ENCODE measurements around the gene PRKACB.
"Not testable (repeated sequence)": the region's sequence is repeated elsewhere in the genome, so short reads cannot be mapped to it uniquely, and the experiment has no call there.

The PRKACB gene

DNA sequence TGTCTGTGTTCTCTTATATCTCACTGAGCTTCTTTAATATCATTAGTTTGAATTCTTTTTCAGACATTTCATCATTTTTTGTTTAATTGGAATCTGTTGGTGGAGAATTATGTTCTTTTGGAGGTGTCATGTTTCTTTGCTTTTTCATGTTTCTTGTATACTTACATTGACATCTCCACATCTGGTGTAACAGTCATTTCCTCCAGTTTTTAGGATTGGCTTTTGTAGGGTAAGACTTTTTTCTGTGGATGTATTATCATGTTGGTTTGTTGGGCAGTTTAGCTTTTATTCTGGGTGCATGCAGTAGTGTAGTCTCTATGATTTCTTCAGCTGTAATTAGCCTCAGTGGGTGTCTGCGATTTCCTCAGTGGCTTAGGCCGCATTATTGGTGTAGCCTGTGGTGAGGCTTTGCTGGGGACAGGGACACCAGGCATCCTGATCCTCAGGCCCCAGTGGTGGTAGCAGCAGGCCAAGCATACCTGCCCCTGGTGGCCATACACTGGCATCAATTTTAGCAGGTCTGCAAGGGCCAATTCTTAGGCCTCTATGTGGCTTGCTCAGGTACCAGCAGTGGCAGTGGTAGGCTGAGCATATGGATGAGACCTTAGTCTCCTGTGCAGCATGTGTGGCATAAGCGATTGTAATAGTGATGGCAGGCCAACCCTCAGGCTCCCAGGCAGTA, 79.8 kb downstream of the PRKACB start:
- DNase-seq (ENCODE audit: low spot score), result no peak

DNA sequence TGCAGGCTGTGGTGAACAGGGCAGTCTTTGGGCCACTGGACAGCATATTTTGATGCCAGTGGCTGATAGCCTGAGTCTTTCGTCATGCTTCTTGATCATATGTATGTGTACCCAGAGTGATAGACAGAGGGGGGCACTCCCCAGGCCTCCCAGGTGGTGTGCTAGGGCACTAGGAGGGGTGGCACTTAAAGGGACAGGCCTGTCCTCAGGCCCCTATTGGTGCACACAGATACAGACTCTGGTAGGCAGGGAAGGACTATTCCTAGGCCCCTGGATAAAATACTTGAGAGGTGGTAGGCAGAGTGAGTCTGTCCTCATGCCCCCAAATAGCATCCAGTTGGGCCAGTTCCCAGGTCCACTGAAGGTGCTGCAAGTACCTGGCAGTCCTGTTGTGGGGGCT, 80.8 kb downstream of the PRKACB start:
- DNase-seq (ENCODE audit: low spot score), result no peak

DNA sequence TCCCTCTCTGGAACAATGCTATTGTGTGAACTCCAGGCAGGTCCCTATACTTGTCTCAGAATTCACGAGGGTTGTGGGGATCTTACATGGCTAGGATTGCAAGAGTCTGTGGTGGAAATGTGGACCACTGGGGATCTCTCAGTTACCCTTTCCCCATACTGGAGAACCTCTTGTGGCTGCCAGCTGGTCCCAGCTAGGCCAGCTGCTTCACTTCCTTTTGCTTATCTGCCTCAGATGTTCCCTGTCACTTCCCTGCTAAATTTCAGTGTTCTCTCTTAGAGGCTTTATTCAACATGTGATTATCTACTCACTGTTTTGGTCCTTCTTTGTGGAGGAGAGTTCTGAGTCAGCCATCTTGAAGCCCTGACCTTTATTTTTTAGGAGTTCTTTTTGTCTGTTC, 81.6 kb downstream of the PRKACB start:
- DNase-seq (ENCODE audit: low spot score), result no peak

DNA sequence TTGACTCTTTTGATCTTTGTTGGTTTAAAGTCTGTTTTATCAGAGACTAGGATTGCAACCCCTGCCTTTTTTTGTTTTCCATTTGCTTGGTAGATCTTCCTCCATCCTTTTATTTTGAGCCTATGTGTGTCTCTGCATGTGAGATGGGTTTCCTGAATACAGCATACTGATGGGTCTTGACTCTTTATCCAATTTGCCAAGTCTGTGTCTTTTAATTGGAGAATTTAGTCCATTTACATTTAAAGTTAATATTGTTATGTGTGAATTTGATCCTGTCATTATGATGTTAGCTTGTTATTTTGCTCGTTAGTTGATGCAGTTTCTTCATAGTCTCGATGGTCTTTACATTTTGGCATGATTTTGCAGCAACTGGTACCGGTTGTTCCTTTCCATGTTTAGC, 88.6 kb downstream of the PRKACB start:
- DNase-seq (ENCODE audit: low spot score), result not testable (repeated sequence)

DNA sequence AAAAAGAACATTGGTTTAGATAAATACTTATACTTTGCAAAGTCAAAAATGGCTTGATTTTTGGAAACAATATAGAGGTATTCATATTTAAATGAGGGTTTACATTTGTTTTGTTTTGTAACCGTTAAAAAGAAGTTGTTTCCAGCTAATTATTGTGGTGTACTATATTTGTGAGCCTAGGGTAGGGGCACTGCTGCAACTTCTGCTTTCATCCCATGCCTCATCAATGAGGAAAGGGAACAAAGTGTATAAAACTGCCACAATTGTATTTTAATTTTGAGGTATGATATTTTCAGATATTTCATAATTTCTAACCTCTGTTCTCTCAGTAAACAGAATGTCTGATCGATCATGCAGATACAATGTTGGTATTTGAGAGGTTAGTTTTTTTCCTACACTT, 92.2 kb downstream of the PRKACB start:
- DNase-seq (ENCODE audit: low spot score), result no peak

DNA sequence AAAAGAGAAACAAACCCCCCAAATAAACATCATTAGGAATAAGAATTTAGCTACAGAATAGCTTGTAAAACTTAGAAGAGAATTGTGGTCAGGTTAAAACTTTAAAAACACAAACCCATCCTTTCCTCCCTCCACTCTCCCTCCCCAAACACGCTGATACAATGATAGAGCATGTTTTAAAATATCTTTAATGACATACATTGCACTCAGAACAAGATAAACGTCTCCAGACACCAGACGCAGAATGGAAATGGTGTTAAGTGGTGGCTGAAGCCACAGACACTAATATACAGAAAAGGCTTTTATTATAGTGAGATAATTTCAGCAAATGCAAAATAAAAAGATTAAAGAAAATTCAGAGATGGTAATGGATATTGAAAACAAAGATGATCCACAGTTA, 98.6 kb downstream of the PRKACB start:
- DNase-seq (ENCODE audit: low spot score), result no peak

DNA sequence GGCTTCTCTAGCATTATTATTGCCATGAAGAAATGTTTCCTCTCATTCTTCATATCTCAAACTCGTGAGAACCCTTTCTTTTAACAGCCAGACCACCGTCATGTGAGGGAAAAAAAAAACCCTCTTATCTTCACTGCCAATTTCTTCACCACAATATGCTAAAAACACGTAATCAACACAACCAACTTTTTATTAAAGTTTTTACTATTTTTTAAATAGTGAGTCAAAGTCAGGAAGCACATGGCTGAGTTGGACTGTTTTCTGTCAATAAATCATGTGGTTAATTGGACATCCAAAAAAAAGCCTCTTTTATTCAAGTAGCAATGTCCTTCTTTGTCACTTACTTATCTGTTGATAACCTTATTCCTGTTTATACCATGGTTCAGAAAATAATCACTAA, 101.5 kb downstream of the PRKACB start:
- DNase-seq (ENCODE audit: low spot score), result no peak

DNA sequence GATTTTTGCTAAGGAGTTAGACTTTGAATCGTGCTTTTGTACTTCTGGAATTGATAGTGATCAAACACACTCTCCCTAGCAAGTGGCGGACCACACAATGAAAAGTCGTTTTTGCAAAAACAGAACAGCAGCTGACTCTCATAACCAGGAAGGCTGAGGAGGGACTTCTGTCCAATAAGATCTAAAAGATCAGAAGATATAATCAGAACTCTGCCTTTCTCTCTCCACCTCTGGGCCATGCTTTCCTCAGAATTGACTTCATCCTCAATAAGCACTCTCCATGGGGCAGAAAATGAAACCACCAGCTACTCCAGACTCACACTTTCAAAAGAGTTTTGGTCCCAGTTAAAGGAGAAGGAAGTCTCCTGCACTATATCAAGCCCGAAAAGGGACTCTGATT, 102.1 kb downstream of the PRKACB start:
- no peak for DNase-seq (ENCODE audit: low spot score)

DNA sequence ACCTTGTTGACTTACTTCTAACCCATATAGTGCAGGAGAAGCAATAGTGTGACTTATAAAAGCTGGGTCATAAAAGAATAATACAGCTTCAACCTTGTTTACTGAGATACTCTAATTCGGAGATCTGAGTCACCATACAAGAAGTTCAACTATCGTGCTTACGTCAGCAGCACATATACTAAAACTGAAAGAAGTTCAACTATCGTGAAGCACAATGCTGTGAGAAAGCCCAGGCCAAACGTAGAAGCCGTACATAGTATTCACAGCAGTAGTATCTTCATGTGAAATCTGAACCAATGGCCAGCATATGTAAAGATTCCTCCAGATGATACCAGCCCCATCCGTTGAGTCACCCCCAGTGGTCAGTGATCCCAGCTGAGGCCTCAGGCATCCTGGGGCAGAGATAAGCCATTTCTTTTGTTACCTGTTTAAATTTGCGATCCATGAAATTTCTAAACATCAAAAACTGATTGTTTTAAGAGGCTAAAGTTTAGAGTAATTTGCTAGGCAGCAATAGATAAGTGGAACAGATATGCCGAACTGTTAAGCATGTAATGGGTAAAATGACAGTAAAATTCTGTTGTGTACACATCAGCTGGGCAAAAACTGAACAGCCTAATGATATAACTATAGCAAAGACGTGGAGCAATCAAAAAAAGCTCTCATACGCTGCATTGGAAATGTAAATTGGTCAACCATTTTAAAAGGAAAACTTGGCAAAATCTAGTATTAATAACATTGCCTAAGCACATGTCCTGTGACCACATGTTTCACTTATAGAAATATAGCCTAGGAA, 103.6 kb downstream of the PRKACB start:
- peak; percentile 20 for DNase-seq (ENCODE audit: low spot score)

DNA sequence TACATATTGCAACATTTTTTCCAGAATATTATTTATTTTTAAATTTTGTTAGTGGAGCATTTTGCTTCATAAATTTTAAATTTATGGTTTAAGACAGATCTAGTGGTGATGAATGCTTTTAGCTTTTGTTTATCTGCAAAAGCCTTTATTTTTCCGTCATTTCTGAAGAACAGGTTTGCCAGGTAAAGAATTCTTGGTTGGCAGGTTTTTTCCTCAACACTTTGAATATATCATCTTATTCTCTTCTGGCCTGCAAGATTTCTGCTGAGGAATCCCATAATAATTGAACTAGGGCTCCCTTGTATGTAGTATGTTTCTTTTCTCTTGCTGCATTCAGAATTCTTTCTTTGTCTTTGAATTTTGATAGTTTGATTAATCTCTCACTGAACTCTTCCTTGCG, 106.6 kb downstream of the PRKACB start:
- no peak for DNase-seq (ENCODE audit: low spot score)

DNA sequence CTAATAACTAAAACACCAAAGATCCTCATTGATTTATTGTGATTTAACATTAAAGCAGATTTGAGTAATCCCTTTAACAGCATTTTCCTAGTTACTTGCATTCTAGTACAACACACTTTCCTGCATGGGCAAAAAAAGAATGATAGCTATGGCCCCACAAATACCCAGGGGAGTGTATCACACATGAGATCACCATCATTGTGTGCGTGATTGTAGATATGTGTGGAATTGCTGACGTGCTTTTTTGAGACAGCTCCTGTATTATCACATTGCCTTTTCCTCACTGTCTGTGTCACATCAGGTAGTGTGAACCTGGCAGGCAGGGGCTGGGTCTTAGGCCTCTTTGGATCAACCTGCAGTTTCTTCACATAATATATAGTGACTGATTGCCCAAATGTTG, 109.0 kb downstream of the PRKACB start:
- peak; percentile 26 for DNase-seq (ENCODE audit: low spot score)

DNA sequence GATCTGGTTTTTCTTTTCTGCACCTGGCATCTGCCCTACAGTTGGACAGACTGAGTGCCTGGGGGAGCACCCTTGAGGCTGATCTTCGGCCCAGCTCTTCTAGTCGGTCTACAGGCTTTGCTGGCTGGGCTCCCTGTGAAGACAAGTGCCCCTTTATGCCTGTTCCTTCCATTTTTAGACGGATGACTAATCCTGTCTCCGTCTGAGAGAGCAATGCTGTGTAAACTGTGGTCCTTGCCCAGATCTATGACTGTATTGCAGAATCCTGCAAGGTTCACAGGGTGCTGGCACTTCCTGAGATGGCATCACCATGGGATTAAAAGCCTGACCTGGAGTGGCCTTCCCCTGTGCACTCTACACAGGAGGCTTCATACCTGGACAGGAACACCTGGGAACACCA, 109.8 kb downstream of the PRKACB start:
- DNase-seq (ENCODE audit: low spot score), result peak; percentile 67

DNA sequence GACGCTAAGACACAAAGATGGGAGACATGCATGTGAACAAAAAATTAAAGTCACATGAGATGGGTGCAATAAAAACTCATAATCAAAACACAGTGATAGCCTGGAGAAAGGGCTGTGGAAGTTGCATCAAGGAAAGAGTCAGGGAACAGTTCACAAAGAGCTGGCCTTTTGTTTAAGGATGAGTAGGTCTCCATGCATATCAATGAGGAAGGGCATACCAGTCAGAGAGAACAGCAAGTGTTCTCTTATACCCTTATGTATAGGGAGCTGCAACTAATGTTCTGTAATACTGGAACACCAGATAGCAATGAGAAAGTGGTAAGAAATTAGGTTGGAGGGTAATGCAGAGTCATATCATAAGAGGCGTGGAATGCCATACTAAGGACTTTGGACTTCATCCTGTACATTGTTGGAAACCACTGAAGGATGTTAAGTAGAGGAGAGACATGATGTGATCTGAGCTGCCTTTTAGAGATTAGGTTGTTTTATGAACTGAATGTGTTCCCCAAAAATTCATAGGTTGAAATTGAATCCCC, 110.7 kb downstream of the PRKACB start:
- no peak for DNase-seq (ENCODE audit: low spot score)

DNA sequence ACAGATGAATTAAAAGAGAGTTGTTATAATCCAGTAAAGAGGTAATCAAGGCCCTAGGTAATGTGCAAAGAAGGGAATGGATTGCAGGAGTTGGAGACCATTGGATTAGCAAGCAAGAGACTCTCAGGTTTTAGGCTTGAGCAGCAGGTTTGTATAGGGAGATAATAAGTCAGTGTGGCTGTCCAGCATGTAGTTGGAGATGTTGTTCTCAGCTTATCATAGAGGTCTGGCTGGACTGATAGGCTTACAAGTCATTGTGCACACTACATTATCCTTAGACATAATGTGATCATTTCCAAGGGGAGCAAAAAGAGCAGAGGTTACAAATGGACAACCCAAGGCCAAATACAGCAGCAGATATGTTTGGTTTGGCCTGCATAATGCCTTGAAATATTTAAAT, 111.5 kb downstream of the PRKACB start:
- no peak for DNase-seq (ENCODE audit: low spot score)

DNA sequence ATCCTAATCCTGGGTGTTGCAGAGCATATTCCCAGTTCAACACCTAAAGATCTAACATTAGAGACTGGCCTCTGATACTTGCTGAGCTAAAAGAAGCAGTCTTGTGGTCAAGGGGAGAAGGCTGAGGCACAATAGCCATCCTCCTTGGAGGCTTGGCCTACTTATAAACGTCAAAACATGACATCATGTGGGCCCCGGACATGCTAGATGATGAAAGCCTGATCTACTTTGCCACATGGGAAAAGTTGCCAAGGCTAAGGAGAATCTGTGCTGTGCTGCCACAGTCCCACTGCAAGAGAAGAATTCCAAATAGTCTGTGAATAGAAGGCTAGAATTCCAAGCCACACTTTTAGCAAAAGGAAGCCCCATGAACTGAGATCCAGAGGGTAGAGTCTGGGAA, 113.5 kb downstream of the PRKACB start:
- no peak for DNase-seq (ENCODE audit: low spot score)

DNA sequence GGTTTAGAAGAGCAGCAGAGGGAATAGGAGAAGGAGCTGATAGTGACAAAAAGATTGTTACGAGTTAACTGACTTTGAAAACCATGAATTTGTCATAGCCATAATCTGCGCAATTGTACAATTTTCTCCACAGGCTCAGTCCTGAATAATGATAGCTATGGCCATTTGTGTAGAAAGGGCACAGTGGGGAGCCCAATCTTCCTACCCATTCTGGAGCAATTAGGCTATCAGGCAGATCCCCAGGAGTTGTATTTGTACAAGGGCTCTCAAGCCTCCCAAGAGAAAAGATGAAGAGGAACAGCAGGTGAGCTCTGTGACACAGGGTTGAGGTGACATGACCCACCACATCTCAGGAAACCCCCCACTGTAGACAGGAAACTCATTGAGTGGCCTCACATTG, 115.3 kb downstream of the PRKACB start:
- DNase-seq (ENCODE audit: low spot score), result no peak

DNA sequence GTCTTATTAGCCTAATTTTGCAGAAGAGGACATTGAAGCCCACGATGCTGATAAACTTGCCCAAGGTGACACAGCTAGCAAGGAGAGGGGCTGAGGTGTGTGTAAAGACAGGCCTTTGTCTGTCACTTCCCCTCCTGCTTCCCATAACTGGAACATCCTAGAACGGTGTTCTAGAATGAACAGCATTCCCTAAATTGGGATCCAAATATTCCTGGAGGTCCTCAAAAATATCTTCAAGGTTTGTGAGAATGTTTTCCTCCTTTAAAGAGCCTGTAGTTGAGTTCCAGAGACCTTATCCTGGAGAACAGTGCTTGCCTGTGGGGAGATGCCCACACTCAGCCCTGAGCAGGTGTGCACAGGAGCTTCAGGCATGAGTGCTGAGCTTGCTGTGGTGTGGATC, 115.9 kb downstream of the PRKACB start:
- DNase-seq (ENCODE audit: low spot score), result no peak

DNA sequence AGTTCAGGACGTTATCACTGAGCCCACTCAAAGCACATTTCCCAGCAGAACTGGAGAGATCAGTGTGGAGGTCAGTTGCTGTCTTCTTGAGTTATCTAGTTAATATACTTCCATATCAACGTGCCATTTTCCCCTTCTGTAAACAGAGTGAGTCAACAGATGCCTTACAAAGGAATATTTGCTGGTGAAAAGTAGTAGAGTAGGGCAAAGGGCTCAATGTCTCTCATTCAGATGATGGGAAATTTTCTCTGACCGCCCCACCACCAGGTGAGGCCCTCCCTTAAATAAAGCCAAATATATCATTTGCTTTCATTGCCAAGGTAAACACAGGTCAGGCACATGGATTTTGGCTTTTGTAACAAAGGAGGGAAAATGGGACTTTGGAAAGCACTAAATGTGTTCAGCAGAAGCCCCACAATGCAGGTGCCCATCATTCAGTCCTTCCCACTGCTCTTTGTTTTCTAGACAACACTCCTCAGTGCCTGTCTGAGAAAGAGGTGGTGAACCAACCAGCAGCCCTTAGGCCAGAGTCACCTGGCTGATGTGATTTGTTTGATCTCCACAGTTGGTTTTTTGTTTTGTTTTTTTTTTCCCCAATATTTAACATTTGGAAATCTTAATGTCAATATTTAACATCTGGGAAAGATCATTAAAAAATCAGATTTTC, 116.9 kb downstream of the PRKACB start:
- DNase-seq (ENCODE audit: low spot score), result no peak

DNA sequence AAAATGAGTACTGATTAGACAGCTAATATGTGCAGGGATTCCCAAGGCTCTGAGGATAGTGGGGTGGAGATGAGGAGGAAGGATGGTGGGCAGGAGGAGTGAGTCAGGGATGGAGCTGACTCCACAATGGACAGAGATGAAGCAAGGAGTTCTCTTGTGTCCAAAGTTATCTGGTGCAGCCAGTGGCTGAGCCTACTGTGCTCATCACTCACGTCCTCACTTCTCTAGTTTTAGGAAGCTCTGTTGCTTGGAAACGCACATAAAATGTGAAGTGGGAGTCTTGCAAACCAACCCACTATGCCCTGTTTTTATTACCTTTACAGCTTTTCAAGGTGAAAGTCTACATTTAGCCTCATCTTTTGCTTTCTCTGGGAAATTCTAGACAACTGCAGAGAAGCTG, 120.9 kb downstream of the PRKACB start:
- no peak for DNase-seq (ENCODE audit: low spot score)

DNA sequence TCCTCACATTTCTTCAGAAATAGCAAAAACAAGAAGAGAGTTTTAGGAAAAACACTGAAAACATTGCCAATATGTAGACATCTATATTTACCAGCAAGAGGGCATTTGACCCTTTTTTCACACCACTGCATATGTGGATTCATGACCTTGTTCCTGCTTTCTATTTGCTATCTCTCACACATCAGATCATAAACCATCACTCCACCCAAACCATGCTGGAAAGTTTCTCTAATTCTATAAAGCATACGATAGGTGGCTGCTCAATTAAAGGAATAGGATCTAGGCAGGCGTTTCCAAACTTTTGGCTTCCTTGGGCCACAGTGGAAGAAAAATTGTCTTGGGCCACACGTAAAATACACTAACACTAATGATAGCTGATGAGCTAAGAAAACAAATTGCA, 121.8 kb downstream of the PRKACB start:
- DNase-seq (ENCODE audit: low spot score), result no peak

DNA sequence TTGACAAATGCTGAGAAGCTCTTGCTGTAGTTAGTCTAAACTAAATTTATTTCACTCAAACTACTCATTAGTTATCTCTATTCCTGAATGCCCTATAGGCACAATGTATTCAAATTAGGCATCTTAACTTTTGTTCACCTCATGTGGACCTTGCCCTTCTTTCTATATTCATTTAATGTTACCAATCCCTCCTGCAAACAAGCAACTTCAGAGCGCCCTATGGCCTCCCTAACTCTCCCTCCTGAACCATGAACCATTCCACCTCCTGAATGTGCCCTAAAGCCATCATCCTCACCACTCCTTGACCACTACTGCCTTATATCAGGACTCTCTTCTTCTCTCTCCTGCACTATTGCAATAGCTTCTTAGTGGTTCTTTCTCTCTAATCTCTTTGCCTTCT, 122.7 kb downstream of the PRKACB start:
- DNase-seq (ENCODE audit: low spot score), result no peak

DNA sequence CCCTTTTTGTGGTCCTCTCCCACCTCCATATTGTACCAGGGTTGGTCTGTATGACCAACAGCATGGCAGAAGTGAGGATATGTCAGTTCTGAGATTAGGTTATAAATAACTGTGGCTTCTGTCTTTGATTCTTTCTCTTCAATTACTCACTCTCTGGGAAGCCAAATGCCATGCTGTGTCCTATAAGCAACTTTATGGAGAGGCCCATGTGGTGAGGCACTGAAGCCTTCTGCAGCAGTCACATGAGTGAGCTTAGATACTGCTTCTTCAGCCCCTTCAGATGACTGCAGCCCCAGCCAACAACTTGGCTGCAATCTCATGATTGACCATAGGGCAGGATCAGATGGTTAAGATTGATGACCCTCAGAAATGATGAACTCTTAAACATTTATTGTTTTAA, 123.4 kb downstream of the PRKACB start:
- DNase-seq (ENCODE audit: low spot score), result no peak

DNA sequence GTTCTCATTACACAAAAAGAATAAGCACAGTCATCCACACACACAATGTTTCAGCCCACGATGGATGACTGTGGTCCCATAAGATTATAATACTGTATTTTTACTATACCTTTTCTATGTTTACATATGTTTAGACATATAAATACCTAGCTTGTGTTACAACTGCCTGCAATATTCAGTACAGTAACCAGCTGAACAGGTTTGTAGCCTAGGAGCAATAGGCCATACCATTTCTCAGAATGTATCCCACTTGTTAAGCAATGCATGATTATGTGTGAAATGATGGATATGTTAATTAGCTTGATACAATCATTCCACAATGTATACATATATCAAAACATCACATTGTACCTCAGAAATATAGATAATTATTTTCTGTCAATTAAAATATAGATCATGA, 124.3 kb downstream of the PRKACB start:
- no peak for DNase-seq (ENCODE audit: low spot score)
